PFSK-1 (cell line): ENCODE results near the gene EMC1.

ENCODE experiments used
- FOXP2 ChIP-seq: optimal IDR thresholded peaks from 2 replicates; pipeline ENCODE3; 2011; ENCODE audit warnings: borderline replicate concordance, control low read depth, inconsistent platforms; ENCODE audit not compliant: insufficient read depth; ENCODE audit errors: extremely low read length, extremely low read depth
- REST ChIP-seq, 2 experiments: IDR thresholded peaks; 2 replicates each; pipeline versions ENCODE4 v1.6.1 to v1.8.0; 2011 to 2012; ENCODE audit warnings: low read depth in 2 of 2, low read length in 2 of 2, control low read depth in 1 of 2, inconsistent platforms in 1 of 2, mild to moderate bottlenecking in 1 of 2, moderate library complexity in 1 of 2; ENCODE audit not compliant: insufficient read depth in 1 of 2

GRCh38 chr1:19220080-19220846 lies 31.1 kb downstream of the EMC1 start:
- TF ChIP-seq REST (IDR thresholded peaks at IDR 0.05; ENCODE audit: insufficient read depth in 1 of 2, low read depth in 2 of 2, low read length in 2 of 2): no peak
- TF ChIP-seq FOXP2: no peak
